ENCODE results near the gene AFM.

AFM gene, protein sequence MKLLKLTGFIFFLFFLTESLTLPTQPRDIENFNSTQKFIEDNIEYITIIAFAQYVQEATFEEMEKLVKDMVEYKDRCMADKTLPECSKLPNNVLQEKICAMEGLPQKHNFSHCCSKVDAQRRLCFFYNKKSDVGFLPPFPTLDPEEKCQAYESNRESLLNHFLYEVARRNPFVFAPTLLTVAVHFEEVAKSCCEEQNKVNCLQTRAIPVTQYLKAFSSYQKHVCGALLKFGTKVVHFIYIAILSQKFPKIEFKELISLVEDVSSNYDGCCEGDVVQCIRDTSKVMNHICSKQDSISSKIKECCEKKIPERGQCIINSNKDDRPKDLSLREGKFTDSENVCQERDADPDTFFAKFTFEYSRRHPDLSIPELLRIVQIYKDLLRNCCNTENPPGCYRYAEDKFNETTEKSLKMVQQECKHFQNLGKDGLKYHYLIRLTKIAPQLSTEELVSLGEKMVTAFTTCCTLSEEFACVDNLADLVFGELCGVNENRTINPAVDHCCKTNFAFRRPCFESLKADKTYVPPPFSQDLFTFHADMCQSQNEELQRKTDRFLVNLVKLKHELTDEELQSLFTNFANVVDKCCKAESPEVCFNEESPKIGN

GRCh38 chr4:73481358-73481757 is at the start of gene AFM:
Gene AFM, plus strand, starts transcription at chr4:73481745. Its CDS starts 31 bp downstream, at chr4:73481776.
- FAIRE-seq, result peak; percentile 64

DNA sequence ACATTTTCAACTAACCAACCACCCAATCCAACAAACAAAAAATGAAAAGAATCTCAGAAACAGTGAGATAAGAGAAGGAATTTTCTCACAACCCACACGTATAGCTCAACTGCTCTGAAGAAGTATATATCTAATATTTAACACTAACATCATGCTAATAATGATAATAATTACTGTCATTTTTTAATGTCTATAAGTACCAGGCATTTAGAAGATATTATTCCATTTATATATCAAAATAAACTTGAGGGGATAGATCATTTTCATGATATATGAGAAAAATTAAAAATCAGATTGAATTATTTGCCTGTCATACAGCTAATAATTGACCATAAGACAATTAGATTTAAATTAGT is 49.8 kb upstream of the AFM start:
- FAIRE-seq, result no peak

- no peak for FAIRE-seq
Observed at GRCh38 chr4:73432169-73433000, 49.2 kb upstream of the AFM start.

- no peak for FAIRE-seq
Observed at GRCh38 chr4:73433140-73433539, 48.4 kb upstream of the AFM start.

GRCh38 chr4:73434311-73434710 is 47.2 kb upstream of the AFM start:
- FAIRE-seq, result no peak

DNA sequence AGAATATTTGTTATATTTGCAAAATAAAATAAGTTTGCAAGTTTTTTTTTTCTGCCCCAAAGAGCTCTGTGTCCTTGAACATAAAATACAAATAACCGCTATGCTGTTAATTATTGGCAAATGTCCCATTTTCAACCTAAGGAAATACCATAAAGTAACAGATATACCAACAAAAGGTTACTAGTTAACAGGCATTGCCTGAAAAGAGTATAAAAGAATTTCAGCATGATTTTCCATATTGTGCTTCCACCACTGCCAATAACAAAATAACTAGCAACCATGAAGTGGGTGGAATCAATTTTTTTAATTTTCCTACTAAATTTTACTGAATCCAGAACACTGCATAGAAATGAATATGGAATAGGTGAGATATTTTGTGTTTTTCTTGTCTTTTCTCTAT is 45.6 kb upstream of the AFM start, which contains the start of gene AFP:
Gene AFP, plus strand, starts transcription at position 238 of the 400 bp plus-strand sequence. Its CDS starts 42 bp downstream, at position 280.
- FAIRE-seq, result no peak

GRCh38 chr4:73436674-73437557 is 44.6 kb upstream of the AFM start:
- peak; percentile 33 for FAIRE-seq

DNA sequence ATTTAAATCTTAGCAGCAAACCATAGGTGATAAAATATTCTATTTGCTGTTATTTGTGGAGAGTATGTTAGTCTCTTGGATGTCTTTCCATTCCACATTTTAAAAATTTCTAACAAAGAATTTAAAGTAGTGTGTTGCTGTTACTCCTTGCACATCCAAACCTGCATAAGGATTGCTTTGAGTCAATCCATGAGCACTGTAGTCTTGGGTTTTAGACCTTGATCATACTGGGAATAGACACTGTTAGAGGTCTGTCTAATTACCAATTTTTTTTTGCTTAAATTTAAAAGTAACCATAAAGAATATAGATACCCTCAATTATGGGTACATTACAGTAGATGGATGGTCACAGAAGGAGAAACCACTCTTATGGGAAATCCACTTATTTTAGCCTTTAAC is 44.0 kb upstream of the AFM start:
- FAIRE-seq, result no peak

- no peak for FAIRE-seq
Observed at GRCh38 chr4:73438048-73438447, 43.5 kb upstream of the AFM start.

- no peak for FAIRE-seq
Observed at GRCh38 chr4:73438582-73439215, 42.8 kb upstream of the AFM start.

DNA sequence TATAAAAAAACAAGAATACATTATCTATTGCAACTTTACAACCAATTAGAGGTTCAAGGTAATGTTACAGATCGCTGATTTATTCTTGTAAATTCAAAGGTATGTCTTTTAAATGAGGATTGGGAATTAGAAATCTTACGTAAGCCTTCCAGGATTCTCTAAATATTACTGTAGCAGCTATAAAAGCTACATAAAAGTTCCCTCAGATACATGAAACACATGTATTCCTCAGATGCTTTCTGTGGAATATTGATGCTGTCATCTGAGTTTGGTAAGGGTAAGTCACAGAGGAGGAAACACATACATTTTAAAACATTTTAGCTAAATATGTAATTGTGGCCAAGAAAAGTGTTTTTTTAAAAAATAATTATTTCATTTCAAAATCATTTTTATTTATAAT is 42.1 kb upstream of the AFM start:
- FAIRE-seq, result no peak

GRCh38 chr4:73439991-73440390 is 41.6 kb upstream of the AFM start:
- FAIRE-seq, result no peak

GRCh38 chr4:73440653-73441052 is 40.9 kb upstream of the AFM start:
- no peak for FAIRE-seq

GRCh38 chr4:73442275-73442674 is 39.3 kb upstream of the AFM start:
- FAIRE-seq, result no peak

GRCh38 chr4:73443224-73443623 is 38.3 kb upstream of the AFM start:
- FAIRE-seq, result no peak

DNA sequence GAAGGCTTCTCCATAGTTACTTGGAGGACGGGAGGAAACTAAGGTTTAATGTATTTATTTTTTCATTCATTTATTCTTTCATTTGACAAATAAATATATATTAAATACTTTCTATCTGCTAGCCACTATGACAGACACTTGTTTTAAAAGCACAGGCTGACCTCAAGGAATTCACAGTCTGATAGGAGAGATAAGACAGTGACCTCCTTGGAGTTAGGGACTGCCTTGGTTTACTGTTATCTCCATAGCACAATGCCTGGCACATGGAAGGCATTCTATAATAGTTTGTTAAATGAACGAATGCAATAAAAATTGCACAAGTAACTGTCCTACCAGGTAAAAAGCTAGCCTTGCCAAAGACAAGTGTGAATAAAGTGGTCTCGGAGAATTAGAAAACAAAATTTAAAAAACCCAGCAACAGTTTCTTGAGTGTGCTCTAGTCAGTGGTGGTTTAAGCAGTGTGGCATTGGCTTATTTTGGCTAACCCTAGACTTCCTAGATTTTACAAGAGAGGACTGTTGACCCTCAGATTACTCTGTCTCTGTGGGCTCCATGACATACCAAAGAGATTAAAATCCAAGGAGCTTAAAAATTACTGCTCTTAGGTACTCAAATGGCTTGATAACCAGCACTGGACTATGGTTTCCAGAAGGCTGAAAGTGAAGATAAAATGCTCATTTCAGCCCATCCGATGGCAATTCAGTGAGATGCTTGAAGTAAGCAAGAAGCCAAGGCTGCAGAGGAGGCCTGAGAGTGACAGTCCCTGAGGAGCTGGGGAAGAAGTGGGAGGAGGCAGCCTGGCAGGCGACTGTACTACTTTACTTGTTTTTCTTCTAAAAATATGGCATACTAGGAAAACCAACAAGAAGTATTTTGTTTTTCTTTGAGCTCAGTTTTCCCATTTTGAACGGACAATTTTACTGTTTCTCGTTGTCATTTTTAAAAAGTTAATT is 35.9 kb upstream of the AFM start:
- FAIRE-seq, result no peak

- peak; percentile 98 for FAIRE-seq
Observed at GRCh38 chr4:73446336-73446938, 35.1 kb upstream of the AFM start.

DNA sequence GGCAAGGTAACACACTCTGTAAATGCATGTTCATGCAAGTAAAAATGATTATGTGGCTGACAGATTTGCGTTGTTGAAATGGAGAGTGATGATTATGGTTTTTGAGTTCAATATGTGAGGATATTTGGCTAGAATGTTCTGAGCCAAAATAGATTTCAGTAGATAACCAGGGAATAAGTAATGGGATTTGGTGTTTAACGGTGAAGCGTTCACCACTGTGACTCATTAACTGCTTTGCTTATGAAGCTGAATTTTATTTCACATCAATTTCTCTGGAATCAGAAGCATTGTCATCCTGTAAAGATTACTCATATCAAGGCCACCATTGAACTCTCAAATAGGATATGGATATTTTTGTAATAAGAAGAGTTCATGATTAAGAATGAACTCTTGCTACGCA is 33.9 kb upstream of the AFM start:
- no peak for FAIRE-seq

GRCh38 chr4:73448448-73449203 is 32.9 kb upstream of the AFM start:
- peak; percentile 91 for FAIRE-seq

Data from islet of Langerhans (tissue), 1 donor.